H9 (cell line): ENCODE measurements around the gene ZSCAN9. TPM values are rescaled to one million over a fixed set of nuclear protein-coding genes. Genes with fewer than 3 reads are reported as not detected.

Experiments used
- DNase-seq: peaks from one replicate; pipeline ENCODE4 v3.0.0-alpha.2; 2017
- H2AFZ ChIP-seq: one replicate; pipeline ENCODE4 v1.6.1; 2013; ENCODE audit warnings: mild to moderate bottlenecking, low read length, control low read depth, moderate library complexity
- H2AK5ac ChIP-seq: 2 replicates; pipeline ENCODE4 v1.6.1; 2013; ENCODE audit warnings: low read length, control low read depth, mixed read lengths; ENCODE audit not compliant: insufficient read length
- H2BK120ac ChIP-seq: one replicate; pipeline ENCODE4 v1.6.1; 2013; ENCODE audit warnings: low read depth, mild to moderate bottlenecking, low read length, control low read depth, inconsistent platforms; ENCODE audit not compliant: poor library complexity, severe bottlenecking
- H2BK12ac ChIP-seq: 2 replicates; pipeline ENCODE4 v1.6.1; 2013; ENCODE audit warnings: low read length, control low read depth, mixed read lengths, low read depth; ENCODE audit not compliant: insufficient read length
- H2BK15ac ChIP-seq: 2 replicates; pipeline ENCODE4 v1.6.1; 2013; ENCODE audit warnings: low read depth, low read length, control low read depth
- H2BK20ac ChIP-seq: one replicate; pipeline ENCODE4 v1.6.1; 2013; ENCODE audit warnings: low read depth, mild to moderate bottlenecking, low read length, control low read depth, inconsistent platforms; ENCODE audit not compliant: poor library complexity, severe bottlenecking
- H2BK5ac ChIP-seq: 2 replicates; pipeline ENCODE4 v1.6.1; 2013; ENCODE audit warnings: low read length, control low read depth, mixed read lengths; ENCODE audit not compliant: insufficient read length
- H3K14ac ChIP-seq: 2 replicates; pipeline ENCODE4 v1.6.1; 2013; ENCODE audit warnings: low read length, control low read depth; ENCODE audit not compliant: insufficient read depth
- H3K18ac ChIP-seq: 2 replicates; pipeline ENCODE4 v1.6.1; 2013; ENCODE audit warnings: low read depth, mild to moderate bottlenecking, mixed read lengths, low read length, control low read depth; ENCODE audit not compliant: insufficient read length
- H3K23ac ChIP-seq: 2 replicates; pipeline ENCODE4 v1.6.1; 2013; ENCODE audit warnings: low read length, control low read depth, mixed read lengths, low read depth; ENCODE audit not compliant: insufficient read length
- H3K23me2 ChIP-seq: 2 replicates; pipeline ENCODE4 v1.6.1; 2013; ENCODE audit warnings: low read depth, mild to moderate bottlenecking, mixed read lengths, low read length, control low read depth; ENCODE audit not compliant: insufficient read length, poor library complexity, severe bottlenecking
- H3K27ac ChIP-seq: 2 replicates; pipeline ENCODE4 v1.5.1; 2013; ENCODE audit warnings: low read length, control low read depth, mixed read lengths, low read depth; ENCODE audit not compliant: insufficient read length
- H3K27me3 ChIP-seq: 2 replicates; pipeline ENCODE4 v1.6.1; 2013; ENCODE audit warnings: low read length, control low read depth, inconsistent platforms; ENCODE audit not compliant: insufficient read depth
- H3K4ac ChIP-seq: 2 replicates; pipeline ENCODE4 v1.6.1; 2013; ENCODE audit warnings: low read depth, mild to moderate bottlenecking, control low read depth, inconsistent platforms, low read length, moderate library complexity
- H3K4me1 ChIP-seq: 2 replicates; pipeline ENCODE4 v1.6.1; 2013; ENCODE audit warnings: low read length, control low read depth, inconsistent platforms; ENCODE audit not compliant: insufficient read depth
- H3K4me2 ChIP-seq: 2 replicates; pipeline ENCODE4 v1.6.1; 2013; ENCODE audit warnings: low read length, control low read depth, mixed read lengths; ENCODE audit not compliant: insufficient read length, insufficient read depth
- H3K56ac ChIP-seq: 2 replicates; pipeline ENCODE4 v1.6.1; 2013; ENCODE audit warnings: low read depth, mild to moderate bottlenecking, mixed read lengths, low read length, control low read depth; ENCODE audit not compliant: insufficient read length
- H3K79me1 ChIP-seq: 2 replicates; pipeline ENCODE4 v1.6.1; 2013; ENCODE audit warnings: low read depth, mild to moderate bottlenecking, moderate library complexity, low read length, control low read depth, inconsistent platforms; ENCODE audit not compliant: insufficient read depth, poor library complexity, severe bottlenecking
- H3K79me2 ChIP-seq: 2 replicates; pipeline ENCODE4 v1.6.1; 2013; ENCODE audit warnings: low read length, control low read depth, inconsistent platforms; ENCODE audit not compliant: insufficient read depth
- H3K9ac ChIP-seq: 2 replicates; pipeline ENCODE4 v1.6.1; 2013; ENCODE audit warnings: low read length, control low read depth, mixed read lengths; ENCODE audit not compliant: insufficient read length; ENCODE audit errors: extremely low read depth
- H3K9me3 ChIP-seq: one replicate; pipeline ENCODE4 v1.6.1; 2013; ENCODE audit warnings: low read depth, low read length, inconsistent platforms; ENCODE audit not compliant: control insufficient read depth
- H3T11ph ChIP-seq: one replicate; pipeline ENCODE4 v1.6.1; 2013; ENCODE audit warnings: mild to moderate bottlenecking, low read length, control low read depth, inconsistent platforms
- H4K20me1 ChIP-seq: one replicate; pipeline ENCODE4 v1.6.1; 2013; ENCODE audit not compliant: control insufficient read depth, insufficient read length, insufficient read depth
- H4K5ac ChIP-seq: 2 replicates; pipeline ENCODE4 v1.6.1; 2013; ENCODE audit warnings: low read depth, mild to moderate bottlenecking, mixed read lengths, low read length, control low read depth; ENCODE audit not compliant: insufficient read length
- H4K8ac ChIP-seq: replicated peaks from 2 replicates; pipeline ENCODE4 v1.6.1; 2013; ENCODE audit warnings: low read length, control low read depth, mixed read lengths, low read depth; ENCODE audit not compliant: insufficient read length
- H4K91ac ChIP-seq: 2 replicates; pipeline ENCODE4 v1.6.1; 2013; ENCODE audit warnings: low read depth, mild to moderate bottlenecking, moderate library complexity, mixed read lengths, low read length, control low read depth; ENCODE audit not compliant: insufficient read length
- H3K27ac Mint-ChIP-seq, 3 experiments: 2 replicates in 2 of 3; 3 replicates in 1 of 3; pipeline ENCODE4 v1.8.0; 2020 to 2021; ENCODE audit warnings: mixed read lengths in 3 of 3, mild to moderate bottlenecking in 1 of 3, moderate library complexity in 1 of 3
- H3K27me3 Mint-ChIP-seq: 2 replicates; pipeline ENCODE4 v1.8.0; 2021; ENCODE audit warnings: low read depth, mild to moderate bottlenecking, moderate library complexity, mixed read lengths
- H3K36me3 Mint-ChIP-seq, 3 experiments: 2 replicates in 2 of 3; 3 replicates in 1 of 3; pipeline ENCODE4 v1.8.0; 2020 to 2021; ENCODE audit warnings: low read depth in 3 of 3, mixed read lengths in 3 of 3; ENCODE audit not compliant: insufficient read depth in 1 of 3
- H3K4me1 Mint-ChIP-seq, 2 experiments: 2 replicates each; pipeline ENCODE4 v1.8.0; 2020; ENCODE audit warnings: mixed read lengths in 2 of 2
- H3K4me3 Mint-ChIP-seq, 2 experiments: 2 replicates in 1 of 2; 3 replicates in 1 of 2; pipeline ENCODE4 v1.8.0; 2020 to 2021; ENCODE audit warnings: mild to moderate bottlenecking in 2 of 2, mixed read lengths in 2 of 2, moderate library complexity in 1 of 2
- H3K9me3 Mint-ChIP-seq, 2 experiments: 2 replicates in 1 of 2; 3 replicates in 1 of 2; pipeline ENCODE4 v1.8.0; 2020; ENCODE audit warnings: mild to moderate bottlenecking in 2 of 2, mixed read lengths in 2 of 2, moderate library complexity in 1 of 2
- CTCF ChIP-seq: fragments of 200-600 bp; sonication (generic); conservative IDR thresholded peaks from 3 replicates; pipeline ENCODE4 v1.8.0; 2021; ENCODE audit warnings: antibody characterized with exemption, mild to moderate bottlenecking
- WGBS: extraction: QIAGEN DNeasy Blood & Tissue Kit; methylation state at CpG from one replicate; pipeline ENCODE4 v1.1.7; 2013; ENCODE audit warnings: missing lambda C conversion rate, low lambda C conversion rate, mixed read lengths; ENCODE audit not compliant: insufficient read length; ENCODE audit errors: extremely low coverage; 5-methylcytosine and 5-hydroxymethylcytosine counted together
- total RNA-seq: library from RNA; stranded (reverse); gene quantifications from 2 replicates; pipeline ENCODE4 v1.2.1, GENCODE V29; 2021

Gene ZSCAN9
- total RNA-seq, 1 experiment from 2014 or later, result 11.5 TPM

- Histone ChIP-seq H3K4ac (no peak overlapping the region), H3K4me1 (no peaks in the 10 kb centered on the region), H2BK12ac (no peak overlapping the region), H3K4me2 (peak overlapping the region; percentile 69), H3K9me3 (no peaks in the 10 kb centered on the region), H2AK5ac (no peak overlapping the region), H3K14ac (no peak overlapping the region), H3K18ac (no peak overlapping the region), H2BK20ac (no peak overlapping the region), H3K79me1 (no peaks in the 10 kb centered on the region), H2BK5ac (no peak overlapping the region), H3T11ph (no peak overlapping the region), H4K20me1 (no peaks in the 10 kb centered on the region), H3K23me2 (peaks cover 4% of the 10 kb centered on the region), H3K27me3 (no peaks in the 10 kb centered on the region; the same call in 1 of the 2 replicates), H3K79me2 (peaks cover 3% of the 10 kb centered on the region; the same call in 1 of the 2 replicates), H3K9ac (peak overlapping the region; percentile 26), H2AFZ (no peak overlapping the region), H2BK120ac (no peak overlapping the region), H4K5ac (no peak overlapping the region), H3K27ac (no peak overlapping the region), H2BK15ac (no peak overlapping the region), H4K91ac (no peak overlapping the region), H4K8ac (no peak overlapping the region), H3K56ac (no peak overlapping the region), H3K23ac (no peak overlapping the region)
- Mint-ChIP-seq H3K4me1 (peaks cover 13 to 14% of the 10 kb centered on the region in 2 experiments), H3K27ac (no peak overlapping the region), H3K4me3 (peak overlapping the region; percentile 78 to 96), H3K27me3 (peaks cover 1% of the 10 kb centered on the region; the same call in 1 of the 2 replicates), H3K36me3 (peaks cover 6 to 31% (median 23%) of the 10 kb centered on the region in 3 experiments; a peak in 6 of 7 replicates), H3K9me3 (no peaks in the 10 kb centered on the region)
- no peak for TF ChIP-seq CTCF
- WGBS, result no CpG with 5 or more reads among the region's 2 CpGs
- no peak for DNase-seq
Measured at GRCh38 chr6:28250747-28251146, 25.7 kb downstream of the ZSCAN9 start.
